WTC11 (cell line): ENCODE results near the gene NDRG2.

ENCODE experiments used
- MAX ChIP-seq: sonication (generic); formaldehyde crosslinking; IDR thresholded peaks from 2 replicates; pipeline ENCODE4 v1.8.0; 2022; ENCODE audit warnings: mild to moderate bottlenecking, missing genetic modification reagents
- SP1 ChIP-seq: sonication (generic); formaldehyde crosslinking; conservative IDR thresholded peaks from 2 replicates; pipeline ENCODE4 v1.8.1; 2022; ENCODE audit warnings: missing genetic modification reagents
- TF ChIP-seq, protein P1 (sequence below): fragments of 200-600 bp; IDR thresholded peaks from 2 replicates; pipeline ENCODE4 v1.8.0; 2022; ENCODE audit warnings: antibody characterized with exemption

- TF ChIP-seq, protein P1, sequence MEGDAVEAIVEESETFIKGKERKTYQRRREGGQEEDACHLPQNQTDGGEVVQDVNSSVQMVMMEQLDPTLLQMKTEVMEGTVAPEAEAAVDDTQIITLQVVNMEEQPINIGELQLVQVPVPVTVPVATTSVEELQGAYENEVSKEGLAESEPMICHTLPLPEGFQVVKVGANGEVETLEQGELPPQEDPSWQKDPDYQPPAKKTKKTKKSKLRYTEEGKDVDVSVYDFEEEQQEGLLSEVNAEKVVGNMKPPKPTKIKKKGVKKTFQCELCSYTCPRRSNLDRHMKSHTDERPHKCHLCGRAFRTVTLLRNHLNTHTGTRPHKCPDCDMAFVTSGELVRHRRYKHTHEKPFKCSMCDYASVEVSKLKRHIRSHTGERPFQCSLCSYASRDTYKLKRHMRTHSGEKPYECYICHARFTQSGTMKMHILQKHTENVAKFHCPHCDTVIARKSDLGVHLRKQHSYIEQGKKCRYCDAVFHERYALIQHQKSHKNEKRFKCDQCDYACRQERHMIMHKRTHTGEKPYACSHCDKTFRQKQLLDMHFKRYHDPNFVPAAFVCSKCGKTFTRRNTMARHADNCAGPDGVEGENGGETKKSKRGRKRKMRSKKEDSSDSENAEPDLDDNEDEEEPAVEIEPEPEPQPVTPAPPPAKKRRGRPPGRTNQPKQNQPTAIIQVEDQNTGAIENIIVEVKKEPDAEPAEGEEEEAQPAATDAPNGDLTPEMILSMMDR, result no peak
- no peak for TF ChIP-seq MAX (CRISPR knock-in tag)
- TF ChIP-seq SP1 (CRISPR knock-in tag), result no peak
Observed at GRCh38 chr14:21037156-21037555, 12.3 kb upstream of the NDRG2 start.
